Activated CD4-positive, alpha-beta T cell treated with anti-CD3 and anti-CD28 coated beads, Interleukin-2, amount 50 U/mL, for 16 hours (primary cell): ENCODE measurements around the gene WASHC2A.
"Not testable (repeated sequence)": the region's sequence is repeated elsewhere in the genome, so short reads cannot be mapped to it uniquely, and the experiment has no call there.

Source experiments
- DNase-seq: peaks from one replicate; pipeline ENCODE4 v3.0.0-alpha.2; 2020

Gene WASHC2A

DNA sequence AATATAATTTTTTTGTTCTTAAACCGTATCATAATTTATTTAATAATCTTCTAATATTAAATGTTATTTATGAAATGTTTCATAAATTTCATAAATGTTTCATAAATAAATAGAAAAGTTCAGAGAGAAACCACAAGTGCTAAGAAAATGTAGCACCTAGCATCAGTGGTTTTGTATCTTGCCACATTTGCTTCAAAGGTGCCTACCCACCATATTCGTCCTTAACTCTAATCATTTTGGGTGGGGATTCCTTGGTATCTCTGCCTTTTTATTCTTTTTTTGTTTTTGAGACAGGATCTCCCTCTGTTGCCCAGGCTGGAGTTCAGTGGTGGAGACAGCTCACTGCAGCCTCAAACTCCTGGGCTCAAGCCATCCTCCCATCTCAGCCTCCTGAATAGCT, 7.4 kb downstream of the WASHC2A start:
- DNase-seq = not testable (repeated sequence)

DNA sequence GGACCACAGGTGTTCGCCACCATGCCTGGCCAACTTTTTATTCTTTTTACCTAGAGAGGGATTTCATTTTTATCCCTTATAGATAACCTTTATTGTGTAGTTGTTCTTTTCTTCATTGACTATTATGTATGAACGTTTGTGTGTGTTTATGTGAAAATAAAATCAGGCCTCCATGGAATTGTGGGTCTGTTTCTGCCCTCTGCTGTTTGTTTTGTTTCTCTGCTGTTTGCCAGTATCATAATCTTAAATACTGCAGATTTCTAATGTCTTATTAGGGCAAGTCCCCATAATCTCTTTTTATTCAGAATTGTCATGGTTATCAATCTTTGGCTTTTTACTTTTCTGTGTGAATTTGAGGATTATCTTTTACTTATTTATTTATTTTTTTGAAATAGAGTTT, 7.8 kb downstream of the WASHC2A start:
- DNase-seq = not testable (repeated sequence)

GRCh38 chr10:50091304-50091703, 23.6 kb downstream of the WASHC2A start:
- DNase-seq = not testable (repeated sequence)

- DNase-seq = not testable (repeated sequence)
Observed at GRCh38 chr10:50092928-50093327, 25.2 kb downstream of the WASHC2A start.

- not testable (repeated sequence) for DNase-seq
Observed at GRCh38 chr10:50094630-50095029, 26.9 kb downstream of the WASHC2A start.

DNA sequence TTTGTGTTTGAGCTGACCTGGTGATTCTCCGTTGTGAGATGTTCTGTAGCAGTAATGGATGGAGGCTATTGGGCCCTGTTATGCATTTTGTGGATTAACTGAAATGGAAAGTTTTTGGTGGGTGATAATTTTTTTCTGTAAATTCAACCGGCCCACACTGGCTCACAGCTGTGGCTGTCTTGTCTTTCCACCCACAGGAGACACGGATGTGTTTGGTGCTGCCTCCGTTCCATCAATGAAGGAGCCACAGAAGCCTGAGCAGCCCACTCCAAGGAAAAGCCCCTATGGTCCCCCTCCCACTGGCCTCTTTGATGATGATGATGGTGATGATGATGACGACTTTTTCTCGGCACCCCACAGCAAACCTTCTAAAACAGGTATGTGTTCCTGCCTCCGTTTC, 27.6 kb downstream of the WASHC2A start:
- DNase-seq = not testable (repeated sequence)

DNA sequence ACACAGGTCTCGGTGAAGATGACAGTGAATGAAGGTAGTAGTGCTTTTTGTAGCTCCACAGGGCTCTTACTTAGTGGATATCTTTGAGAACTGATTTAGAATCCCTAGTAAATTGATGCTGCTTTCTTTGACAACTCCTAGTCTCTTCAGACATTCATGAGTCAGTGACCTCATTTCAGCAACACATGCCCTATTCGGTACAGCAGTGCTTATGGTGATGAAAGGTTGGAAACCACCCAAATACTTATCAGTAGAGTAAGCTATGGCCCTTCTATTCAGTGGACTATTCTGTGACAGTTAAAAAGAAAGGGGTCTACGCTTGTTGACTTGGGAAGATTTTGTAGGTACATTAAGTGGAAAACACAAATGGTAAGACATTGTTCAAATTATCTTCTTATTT, 29.0 kb downstream of the WASHC2A start:
- DNase-seq = not testable (repeated sequence)

DNA sequence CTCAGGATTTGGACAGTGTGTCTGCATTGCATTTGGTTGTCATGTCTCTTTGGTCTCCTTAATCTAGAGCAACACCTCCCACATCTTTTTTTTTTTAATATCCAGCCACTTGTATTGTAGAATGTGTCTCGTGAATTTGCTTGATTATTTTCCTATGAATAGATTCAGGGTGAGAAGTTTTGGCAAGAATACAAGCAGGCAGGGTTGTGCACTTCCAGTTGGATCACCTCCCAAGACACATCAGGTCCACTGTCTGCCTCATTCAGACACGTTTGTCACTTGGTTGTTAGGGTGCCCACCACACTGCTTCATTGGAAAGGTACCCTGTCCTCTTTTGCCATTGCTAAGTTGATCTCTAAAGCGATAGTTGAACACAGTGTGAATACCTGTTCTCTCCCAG, 30.9 kb downstream of the WASHC2A start:
- not testable (repeated sequence) for DNase-seq

DNA sequence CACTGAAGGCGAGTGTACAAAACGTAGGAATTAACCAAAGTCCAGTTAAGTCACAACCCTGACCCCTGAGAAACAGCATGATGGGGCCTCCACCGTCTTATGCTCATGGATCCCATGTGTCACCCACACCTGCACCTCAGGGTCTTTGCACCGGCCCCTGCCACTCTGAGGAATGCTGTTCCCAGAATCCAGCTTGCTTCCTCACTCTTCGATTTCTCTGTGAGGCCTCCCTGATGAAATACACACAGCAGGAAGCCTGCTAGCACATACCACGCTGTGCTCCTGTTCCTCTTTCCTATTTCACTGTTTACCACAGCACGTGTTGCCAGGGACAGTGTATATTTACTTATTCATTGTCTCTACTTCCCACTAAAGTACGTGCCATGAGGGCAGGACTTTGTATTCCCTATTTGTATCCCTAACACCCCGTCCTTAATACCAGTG, 33.4 kb downstream of the WASHC2A start:
- not testable (repeated sequence) for DNase-seq

- not testable (repeated sequence) for DNase-seq
Observed at GRCh38 chr10:50101747-50102146, 34.0 kb downstream of the WASHC2A start.

DNA sequence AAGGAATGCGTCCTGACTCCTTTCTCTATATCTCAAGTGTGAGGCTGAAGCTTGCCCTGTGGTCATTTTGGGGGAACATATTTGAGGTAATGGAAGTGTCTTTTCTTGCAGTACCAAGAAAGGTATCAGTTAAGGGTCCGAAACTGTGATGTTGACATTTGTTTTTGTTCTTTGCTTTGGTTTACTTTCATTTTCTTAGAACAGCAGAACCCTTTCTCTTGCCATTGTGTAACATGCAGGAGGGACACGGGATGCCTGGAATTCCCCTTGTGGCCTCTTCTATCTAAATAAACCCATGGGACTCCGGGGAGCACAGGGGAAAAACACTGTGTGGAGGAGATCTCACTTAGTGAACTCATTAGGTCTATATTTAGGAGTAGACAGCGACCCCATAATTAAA, 34.5 kb downstream of the WASHC2A start:
- not testable (repeated sequence) for DNase-seq

DNA sequence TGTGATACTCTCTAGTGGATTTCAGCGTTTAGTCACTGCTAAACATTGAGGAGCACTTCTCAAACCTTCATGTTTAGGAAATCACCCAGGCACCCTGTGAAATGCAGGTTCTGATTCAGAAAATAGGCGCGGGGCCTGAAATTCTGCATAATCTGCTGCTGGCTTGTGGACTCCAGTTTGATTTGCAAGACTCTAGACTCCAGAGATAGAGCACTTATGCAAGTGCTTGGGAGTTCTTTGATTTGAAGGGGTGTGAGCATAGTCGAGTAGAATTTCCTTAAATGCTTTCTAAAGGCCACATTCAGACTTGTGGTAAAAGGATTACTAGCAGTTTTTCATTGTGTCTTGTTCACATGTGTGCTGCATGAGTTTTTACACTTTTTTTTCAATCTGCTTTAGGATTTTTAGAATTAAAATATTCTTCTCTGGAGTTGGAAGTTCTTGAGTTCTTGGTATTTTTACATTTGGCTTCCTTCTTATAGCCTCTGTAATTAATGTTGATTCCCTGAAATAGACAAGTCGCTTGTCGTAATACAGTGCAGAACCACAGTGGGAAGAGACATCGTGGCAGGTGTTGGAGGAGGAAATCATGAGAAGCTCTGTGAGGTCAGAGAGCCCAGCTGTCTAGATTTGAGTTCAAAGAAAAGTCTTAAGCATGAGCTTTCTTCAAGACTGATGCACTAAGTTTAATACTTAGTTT, 41.4 kb downstream of the WASHC2A start:
- DNase-seq = not testable (repeated sequence)

- DNase-seq = not testable (repeated sequence)
Observed at GRCh38 chr10:50112419-50113112, 44.8 kb downstream of the WASHC2A start.

DNA sequence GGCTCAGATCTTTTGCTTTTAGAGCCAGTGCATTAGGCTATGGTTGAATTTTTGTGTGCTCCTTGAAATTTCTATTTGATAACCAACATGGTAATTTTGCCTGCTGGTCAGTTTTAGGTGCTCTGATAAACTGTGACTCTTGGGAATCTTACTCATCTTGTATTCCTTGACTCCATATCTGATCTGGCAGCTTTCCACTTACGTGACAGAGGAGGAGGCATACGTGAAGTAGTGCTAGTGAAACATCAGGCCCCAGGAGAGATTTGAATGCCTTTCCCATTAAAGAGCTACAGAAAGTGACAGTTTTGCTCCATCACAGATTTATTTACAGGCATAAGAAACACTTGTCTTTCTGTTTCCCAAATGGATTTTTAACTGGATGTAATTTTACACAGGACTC, 59.0 kb downstream of the WASHC2A start:
- not testable (repeated sequence) for DNase-seq

GRCh38 chr10:50127770-50128292, 60.1 kb downstream of the WASHC2A start:
- not testable (repeated sequence) for DNase-seq

DNA sequence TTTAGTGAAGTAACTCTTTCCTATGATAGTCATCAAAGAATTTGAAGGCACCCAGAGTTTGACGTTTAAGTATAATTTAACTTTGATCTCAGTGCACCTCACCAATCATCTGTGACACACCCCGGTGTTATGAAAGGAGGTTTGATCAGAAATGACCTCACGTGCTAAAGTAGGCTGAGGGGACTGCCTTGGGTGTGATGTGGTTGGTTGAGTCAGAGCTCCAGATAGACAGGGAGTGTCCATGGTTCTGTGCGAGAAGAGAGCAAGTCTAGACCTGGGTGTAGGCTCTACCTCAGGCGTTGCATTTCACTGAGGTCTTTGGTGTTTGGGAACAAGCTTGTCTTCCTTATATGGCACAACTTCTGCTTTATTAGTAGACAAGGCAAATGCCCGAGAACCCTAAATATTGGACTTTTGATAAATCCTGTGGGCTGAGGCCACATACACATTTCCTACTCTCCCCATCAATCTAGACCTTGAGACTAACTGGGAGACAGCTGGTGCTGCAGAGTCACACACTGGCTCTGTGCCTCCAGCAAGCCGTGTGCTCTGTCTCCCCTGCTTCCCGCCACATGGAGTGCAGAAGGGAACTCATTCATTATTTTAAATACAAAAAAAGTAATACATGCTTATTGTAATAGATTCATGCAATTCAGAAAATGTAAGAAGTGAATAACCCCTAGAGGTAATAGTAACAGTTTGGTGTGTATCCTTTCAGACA, 63.7 kb downstream of the WASHC2A start:
- DNase-seq = not testable (repeated sequence)

DNA sequence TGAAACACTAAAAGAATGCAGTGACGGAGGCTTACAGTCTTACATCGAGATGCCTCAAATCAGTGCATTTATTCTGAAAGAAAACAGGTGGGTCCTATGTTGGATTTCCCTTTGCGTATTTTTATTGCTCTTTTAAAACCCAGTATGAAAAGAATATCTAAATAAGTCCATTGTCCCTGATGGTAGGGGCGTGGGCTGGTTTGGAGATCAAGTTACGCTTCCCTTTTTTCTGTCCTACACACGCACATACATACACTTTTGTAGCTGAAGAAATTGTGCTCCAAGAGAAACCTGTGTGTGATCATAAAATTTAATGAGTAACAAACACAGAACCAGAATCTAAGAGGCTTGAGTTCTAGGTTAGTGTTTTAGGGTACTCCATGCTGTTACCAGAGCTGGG, 64.6 kb downstream of the WASHC2A start:
- DNase-seq = not testable (repeated sequence)

DNA sequence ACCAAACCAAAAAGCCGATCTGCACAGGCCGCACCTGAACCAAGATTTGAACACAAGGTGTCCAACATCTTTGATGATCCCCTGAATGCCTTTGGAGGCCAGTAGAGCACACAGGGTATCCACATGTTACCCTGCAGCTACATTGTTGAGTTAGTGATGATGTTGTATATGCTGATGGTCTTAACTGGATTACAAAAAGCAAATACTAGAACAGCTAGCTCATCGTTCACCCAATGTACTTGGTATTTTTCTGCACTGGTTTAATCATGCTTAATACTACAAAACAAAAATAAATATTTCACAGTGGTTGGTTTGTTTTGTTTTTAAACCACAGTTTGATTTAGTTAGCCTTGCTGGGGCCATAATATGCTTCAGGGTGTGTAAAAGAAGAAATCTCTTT, 65.1 kb downstream of the WASHC2A start:
- not testable (repeated sequence) for DNase-seq

DNA sequence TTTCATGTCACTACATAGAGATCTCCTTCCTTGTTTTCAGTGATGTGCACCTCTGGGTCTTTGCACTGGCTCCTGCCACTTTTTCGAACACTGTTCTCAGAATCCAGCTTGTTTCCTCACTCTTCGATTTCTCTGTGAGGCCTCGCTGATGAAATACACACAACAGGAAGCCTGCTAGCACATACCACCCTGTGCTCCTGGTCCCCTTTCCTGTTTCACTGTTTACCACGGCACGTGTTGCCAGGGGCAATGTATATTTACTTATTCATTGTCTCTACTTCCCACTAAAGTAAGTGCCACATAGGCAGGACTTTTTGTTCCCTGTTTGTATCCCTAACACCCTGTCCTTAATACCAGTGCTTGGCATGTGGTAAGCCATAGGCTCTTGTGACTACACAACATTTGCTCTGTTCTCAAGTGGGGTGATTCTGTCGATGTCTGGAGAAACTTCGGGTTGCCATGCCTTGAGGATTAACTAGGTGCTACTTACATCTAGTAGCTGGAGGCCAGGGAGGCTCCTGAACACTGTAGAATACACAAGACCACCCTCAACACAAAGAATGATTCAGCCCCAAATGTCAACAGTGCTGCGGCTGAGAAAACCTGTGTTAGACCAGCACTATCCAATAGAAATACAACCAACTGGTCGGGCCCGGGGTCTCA, 75.9 kb downstream of the WASHC2A start:
- DNase-seq = not testable (repeated sequence)

- not testable (repeated sequence) for DNase-seq
Observed at GRCh38 chr10:50145575-50145974, 77.8 kb downstream of the WASHC2A start.

- no peak for DNase-seq
Observed at GRCh38 chr10:50152792-50153272, 85.1 kb downstream of the WASHC2A start.

DNA sequence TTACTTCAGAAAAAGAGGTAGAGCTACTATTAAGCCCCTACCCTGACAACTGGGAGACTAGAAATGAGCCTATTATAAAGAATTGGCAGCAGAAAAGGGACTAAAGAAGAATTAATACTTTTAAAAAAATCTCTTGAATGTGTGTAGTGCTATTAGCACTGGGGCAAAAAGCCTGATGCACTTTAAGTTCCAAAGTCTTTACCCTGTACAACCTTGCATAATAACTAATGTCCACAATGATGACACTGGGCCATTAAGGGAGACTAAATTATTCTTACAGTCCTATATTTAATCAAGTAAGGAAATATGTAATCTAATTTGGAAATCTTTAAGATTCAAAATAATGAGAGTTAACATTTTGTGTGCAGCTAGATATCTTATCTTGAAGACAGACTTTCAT, 90.1 kb downstream of the WASHC2A start:
- DNase-seq = not testable (repeated sequence)

- not testable (repeated sequence) for DNase-seq
Observed at GRCh38 chr10:50159856-50160255, 92.1 kb downstream of the WASHC2A start.
